GM21786 (cell line): ENCODE results near the gene SLX9.
"Not testable (repeated sequence)": the region's sequence is repeated elsewhere in the genome, so short reads cannot be mapped to it uniquely, and the experiment has no call there.

Experiments used
- ATAC-seq: cut with Tn5 transposase; IDR thresholded peaks from one replicate; pipeline ENCODE4 v1.9.1; 2021; ENCODE audit not compliant: unreplicated experiment

Gene SLX9

GRCh38 chr21:44973598-44973997, 33.8 kb downstream of the SLX9 start:
- no peak for ATAC-seq

- no peak for ATAC-seq
Measured at GRCh38 chr21:44974676-44975075, 34.8 kb downstream of the SLX9 start.

GRCh38 chr21:44975720-44976555, 36.1 kb downstream of the SLX9 start:
- no peak for ATAC-seq

GRCh38 chr21:44976556-44977393, 36.9 kb downstream of the SLX9 start:
- ATAC-seq, result not testable (repeated sequence)

DNA sequence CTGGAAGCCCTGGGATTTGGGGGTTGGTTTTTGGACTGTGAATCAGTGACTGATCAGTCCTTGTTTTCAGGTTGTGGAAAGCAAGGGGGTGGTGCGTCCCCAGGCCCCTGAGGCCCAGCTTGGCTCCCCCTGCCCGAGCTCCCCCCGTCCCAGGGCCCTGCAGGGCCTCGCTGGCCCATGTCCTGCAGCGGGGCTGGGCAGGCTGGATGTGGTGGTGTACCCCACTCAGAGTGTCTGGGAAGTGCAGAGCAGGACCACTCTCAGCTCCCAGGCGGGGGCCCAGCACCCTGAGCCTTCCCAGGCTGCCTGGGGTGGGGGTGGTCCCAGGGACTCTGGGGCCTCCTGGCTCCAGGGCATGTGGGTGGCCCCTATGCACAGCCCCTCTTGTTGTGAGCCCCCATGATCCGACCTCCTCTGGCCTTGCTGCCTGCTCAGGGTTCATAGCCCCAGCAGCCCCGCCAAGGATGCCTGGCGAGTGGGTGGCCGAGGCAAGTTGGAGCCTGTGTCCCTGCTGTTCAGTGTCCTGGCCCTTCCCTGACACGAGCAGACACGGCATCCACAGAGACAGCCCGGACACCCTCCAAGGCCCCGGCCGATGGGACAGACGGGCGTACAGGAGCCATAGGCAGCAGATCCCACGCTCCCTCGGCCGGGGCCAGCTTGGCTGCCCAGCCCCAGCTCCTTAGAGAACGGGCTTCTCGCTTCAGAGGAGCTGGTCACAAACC, 37.9 kb downstream of the SLX9 start:
- no peak for ATAC-seq

GRCh38 chr21:44979687-44980561, 40.1 kb downstream of the SLX9 start:
- no peak for ATAC-seq

DNA sequence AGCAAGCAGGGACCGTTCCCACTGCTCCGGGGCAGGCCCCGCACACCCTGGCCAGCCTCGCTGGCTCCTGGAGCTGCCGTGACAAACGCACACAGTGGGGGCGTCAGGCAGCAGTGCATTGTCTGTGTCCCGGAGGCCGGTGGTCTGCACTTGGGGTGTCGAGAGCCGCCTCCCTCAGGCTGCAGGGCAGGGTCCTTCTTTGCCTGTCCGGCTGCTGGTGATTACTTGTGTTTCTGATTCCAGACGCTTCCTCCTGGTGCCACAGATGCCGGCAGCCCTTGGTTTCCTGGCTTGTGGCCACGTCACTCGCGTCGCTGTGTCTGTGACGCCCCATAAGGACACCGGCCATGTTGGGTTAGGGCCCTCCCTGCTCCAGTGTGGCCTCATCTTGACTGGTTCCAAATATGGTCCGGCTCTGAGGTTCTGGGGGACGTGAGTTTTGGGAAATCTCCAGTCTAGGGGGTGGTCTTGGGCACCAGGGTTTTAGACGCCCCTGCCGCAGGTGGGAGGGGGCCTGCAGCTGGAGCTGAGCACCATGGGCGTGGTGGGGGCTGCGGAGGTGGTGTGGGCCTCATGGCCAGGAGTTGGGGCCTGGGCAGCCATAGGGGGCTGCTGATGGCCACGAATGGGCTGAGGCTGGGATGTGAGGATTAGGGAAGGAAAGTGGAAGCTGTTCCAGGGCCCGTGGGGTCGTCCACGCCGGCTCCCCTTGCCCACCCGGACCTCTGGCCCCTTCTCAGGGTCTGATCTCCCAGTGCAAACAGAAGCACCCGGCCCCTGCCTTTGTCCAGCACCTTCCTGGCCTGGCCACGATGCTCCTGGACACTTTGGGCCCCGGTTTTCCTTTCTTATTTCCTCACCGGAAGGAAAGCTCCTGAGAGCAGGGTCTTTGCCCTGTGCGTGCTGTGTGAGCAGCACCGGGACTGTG, 41.0 kb downstream of the SLX9 start:
- ATAC-seq, result no peak

DNA sequence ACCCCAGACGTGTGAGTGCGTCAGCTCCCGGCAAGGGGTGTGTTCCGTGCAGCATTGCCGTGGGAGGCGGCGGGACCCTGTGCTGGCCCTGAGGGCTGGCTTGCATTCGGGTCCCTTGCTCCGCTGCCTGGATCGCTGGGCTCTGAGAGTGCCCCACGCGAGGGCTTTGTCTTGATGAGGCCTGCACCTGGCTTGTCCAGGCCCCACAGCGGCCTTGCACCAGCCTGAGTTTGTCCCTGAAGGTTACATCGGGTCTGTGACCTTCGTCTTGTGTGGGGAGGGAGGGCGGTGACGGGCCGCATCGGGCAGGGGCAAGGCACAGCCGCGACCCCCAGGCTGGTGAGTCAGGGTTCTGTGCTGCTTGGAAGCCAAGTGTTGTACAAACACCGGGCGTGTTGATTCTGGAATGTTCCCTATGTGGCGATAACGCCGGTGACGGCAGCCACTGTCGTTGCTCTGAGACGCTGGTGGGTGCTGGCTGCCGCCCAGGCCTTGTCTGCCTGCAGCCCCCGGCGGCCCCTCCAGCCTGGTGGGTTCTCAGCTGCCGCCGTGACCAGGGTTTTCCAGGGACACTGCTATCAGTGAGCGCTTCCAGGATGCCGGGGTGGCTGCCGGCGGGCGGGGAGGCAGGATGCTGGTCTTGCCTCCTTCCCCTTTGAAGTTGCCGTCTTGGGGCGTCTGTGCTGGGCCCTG, 42.9 kb downstream of the SLX9 start:
- no peak for ATAC-seq

DNA sequence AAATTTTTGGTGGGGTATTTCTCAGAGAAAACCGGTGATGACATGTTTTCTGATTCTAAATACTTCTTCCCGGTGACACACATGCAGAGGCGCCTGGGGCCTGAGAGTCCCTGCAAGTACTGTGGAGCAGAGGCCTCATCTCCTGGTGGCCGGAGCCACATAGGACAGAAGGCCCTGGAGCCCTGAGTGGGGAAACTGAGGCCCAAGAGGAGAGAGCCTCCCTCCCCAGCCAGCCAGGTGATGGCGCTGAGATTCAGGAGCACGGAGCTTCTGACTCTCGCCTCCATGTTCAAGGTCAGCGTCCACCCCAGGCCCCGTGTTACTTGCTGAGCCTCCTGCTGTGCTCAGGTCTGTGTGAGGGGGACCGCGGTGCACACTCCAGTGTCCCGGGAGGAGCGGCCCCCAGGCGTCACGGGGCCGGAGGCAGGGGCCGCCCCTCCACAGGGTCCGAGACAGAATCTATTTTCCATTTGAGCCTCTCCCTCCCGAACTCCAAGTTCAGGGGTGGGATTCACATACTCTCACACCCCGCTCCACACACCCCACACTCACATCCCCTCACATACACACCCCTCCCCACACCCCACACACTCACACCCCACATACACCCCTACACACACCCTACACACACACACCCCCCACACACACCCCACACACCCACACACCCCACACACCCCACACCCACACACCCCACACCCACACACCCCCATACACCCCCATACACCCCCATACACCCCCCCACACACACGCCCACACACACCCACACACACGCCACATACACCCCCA, 43.8 kb downstream of the SLX9 start:
- ATAC-seq, result no peak

DNA sequence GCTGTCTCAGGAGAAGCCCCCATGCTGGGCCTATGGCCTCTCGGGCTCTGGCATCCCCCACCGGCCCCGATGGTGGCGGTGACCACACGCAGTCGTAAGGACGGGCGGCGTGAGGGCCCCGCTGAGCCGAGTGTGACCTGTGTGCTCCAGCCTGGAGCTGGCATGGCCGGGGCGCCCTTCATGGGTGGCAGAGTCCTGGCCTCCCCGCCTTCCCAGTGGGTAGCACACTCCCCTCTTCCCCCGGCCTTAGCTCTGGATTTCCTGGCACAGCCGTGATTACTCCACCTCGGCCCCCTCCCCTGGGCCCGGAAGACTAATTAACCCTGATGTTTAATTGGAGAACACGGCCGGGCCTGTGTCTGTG, 44.6 kb downstream of the SLX9 start:
- ATAC-seq, result no peak

- ATAC-seq, result no peak
Measured at GRCh38 chr21:44984792-44985440, 45.1 kb downstream of the SLX9 start.

- ATAC-seq, result no peak
Measured at GRCh38 chr21:44985441-44986401, 45.9 kb downstream of the SLX9 start.

DNA sequence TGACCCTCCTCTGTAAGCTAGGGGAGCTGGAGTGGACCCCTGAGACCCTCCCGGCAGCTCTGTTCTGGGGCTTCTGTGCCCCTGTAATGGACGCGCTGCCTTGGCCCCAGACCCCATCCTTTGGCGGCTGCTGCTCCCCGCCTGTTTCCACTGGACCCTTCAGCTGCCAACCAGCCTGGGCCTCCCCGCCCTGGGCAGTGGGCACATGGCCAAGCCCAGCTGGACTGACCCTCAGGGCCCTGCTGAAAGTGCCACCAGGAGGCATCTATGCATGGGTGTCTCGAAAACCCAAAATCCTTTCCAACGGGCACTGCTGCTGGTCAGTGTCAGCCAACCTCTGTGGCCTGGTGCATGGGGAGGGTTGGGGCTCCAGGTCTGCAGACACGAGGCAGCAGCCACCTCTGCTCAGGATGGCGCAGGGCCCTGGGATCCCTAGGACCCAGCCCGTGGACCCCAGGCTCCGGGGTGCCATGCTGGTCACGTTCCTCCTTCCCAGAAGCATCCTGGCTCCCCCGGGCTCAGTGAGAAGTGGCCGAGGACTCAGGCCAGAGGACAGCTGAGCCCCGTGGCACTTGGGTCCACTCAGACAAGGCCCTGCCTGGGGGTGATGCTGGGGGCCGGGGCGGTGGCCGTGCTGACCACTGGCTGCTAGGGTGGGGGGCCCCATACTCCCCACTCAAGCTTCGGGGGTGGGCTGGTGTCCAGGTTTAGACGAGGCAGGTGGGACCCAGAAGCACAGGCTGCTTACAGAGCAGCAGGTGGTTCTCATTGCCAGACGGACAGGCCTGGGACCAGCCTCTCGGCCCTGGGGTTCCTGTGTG, 46.9 kb downstream of the SLX9 start:
- ATAC-seq, result no peak

- ATAC-seq, result no peak
Measured at GRCh38 chr21:44987301-44987885, 47.6 kb downstream of the SLX9 start.

DNA sequence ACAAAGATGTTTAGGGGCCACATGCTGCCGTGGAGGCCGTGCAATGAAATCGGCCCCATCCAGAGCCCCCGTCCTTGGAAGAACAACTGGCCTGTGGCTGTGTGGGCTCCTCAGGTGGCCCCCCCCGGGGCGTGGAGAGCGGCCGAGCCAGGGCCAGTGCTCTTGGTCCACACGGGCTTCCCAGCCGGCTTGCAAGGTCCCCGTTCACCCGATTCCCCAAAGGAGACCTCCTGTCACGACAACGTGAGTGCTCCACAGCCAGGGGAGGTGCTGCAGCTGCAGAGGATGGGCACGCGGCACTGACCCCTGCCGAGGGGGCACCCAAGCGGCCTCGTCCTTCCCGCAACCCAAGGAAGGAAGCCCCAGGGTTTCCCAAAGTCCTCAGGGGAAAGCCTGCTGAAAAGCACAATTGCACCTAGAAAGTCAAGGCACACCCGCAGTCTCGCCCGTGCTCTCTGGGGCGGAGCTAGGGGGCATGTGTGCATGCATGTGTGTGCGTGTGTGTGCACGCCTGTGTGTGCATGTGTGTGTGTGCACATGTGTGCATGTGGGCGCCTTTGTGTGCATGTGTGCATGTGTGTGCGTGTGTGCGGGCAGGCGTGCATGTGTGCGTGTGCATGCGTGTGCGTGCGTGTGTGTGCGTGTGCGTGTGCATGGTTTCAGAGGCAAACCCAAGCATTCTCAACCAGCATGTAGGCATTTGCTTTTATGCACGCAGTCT, 48.2 kb downstream of the SLX9 start:
- no peak for ATAC-seq
